Endothelial cell of umbilical vein (primary cell): ENCODE results near the gene SORCS3. TPM values are rescaled to one million over a fixed set of nuclear protein-coding genes. Genes with fewer than 3 reads are reported as not detected.

Experiments
- BruUV-seq: library from RNA; stranded (reverse); fragments of 400-500 nt; replicated peaks from 2 replicates; lab custom pipeline; 2021; lab: Mats Ljungman, UMichigan
- CTCF ChIA-PET: fragments of 300-600, 350-600 bp; sonication (Branson Sonifier 250); formaldehyde crosslinking; loops from one replicate; lab custom pipeline; 2021; ENCODE audit warnings: antibody characterized with exemption, inconsistent platforms; lab: Charles Lee
- POLR2A ChIA-PET: fragments of 300-600, 350-600 bp; sonication (Branson Sonifier 250); formaldehyde crosslinking; loops from one replicate; lab custom pipeline; 2021; ENCODE audit warnings: antibody characterized with exemption, inconsistent platforms; lab: Charles Lee
- DNase-seq: peaks from one replicate; pipeline ENCODE4 v3.0.0-alpha.2; 2011; ENCODE audit warnings: low read depth, low spot score
- FAIRE-seq: peaks from 2 replicates; lab custom pipeline; 2011; peaks lifted over from hg19 to GRCh38; lab: Jason Lieb, UNC
- H2AFZ ChIP-seq: 2 replicates; pipeline ENCODE4 v1.6.0; 2012; ENCODE audit warnings: low read depth, low read length, control low read depth, inconsistent platforms
- H3K27ac ChIP-seq: 2 replicates; pipeline ENCODE4 v1.5.1; 2011; ENCODE audit warnings: low read depth, mild to moderate bottlenecking, control low read depth, low read length, moderate library complexity; ENCODE audit not compliant: insufficient read depth
- H3K27me3 ChIP-seq, 2 experiments: 2 replicates each; pipeline versions ENCODE4 v1.6.0 to v1.6.1; 2011; ENCODE audit warnings: low read length in 2 of 2, mixed read lengths in 1 of 2; ENCODE audit not compliant: control insufficient read depth in 2 of 2, insufficient read depth in 2 of 2
- H3K36me3 ChIP-seq, 2 experiments: 2 replicates in 1 of 2; 3 replicates in 1 of 2; pipeline ENCODE4 v1.5.1; 2011; ENCODE audit warnings: low read length in 2 of 2, mild to moderate bottlenecking in 1 of 2, moderate library complexity in 1 of 2; ENCODE audit not compliant: control insufficient read depth in 2 of 2, insufficient read depth in 2 of 2; ENCODE audit errors: extremely low read depth in 1 of 2
- H3K4me1 ChIP-seq: 3 replicates; pipeline ENCODE4 v1.5.1; 2011; ENCODE audit warnings: mild to moderate bottlenecking, low read length; ENCODE audit not compliant: control insufficient read depth, insufficient read depth; ENCODE audit errors: extremely low read depth
- H3K4me2 ChIP-seq: 2 replicates; pipeline ENCODE4 v1.6.1; 2011; ENCODE audit warnings: low read length, control low read depth, mixed read lengths; ENCODE audit not compliant: insufficient read depth
- H3K4me3 ChIP-seq, 3 experiments: fragments of 200-600 bp in 1 of 3; sonication (generic), shearing (Covaris generic) in 1 of 3; replicated peaks in 1 of 3; 2 replicates each; pipeline ENCODE4 v1.5.1; 2011 to 2016; ENCODE audit warnings: control low read depth in 3 of 3, low read length in 3 of 3, mild to moderate bottlenecking in 2 of 3, inconsistent platforms in 1 of 3, low read depth in 1 of 3, moderate library complexity in 1 of 3; ENCODE audit not compliant: insufficient read depth in 1 of 3
- H3K79me2 ChIP-seq: 2 replicates; pipeline ENCODE4 v1.6.0; 2012; ENCODE audit warnings: low read length, inconsistent platforms; ENCODE audit not compliant: control insufficient read depth, insufficient read depth
- H3K9ac ChIP-seq: replicated peaks from 2 replicates; pipeline ENCODE3; 2011; ENCODE audit warnings: low read length, control low read depth; ENCODE audit not compliant: insufficient read depth; ENCODE audit errors: extremely low read depth
- H3K9me1 ChIP-seq: replicated peaks from 3 replicates; pipeline ENCODE4 v1.6.0; 2011; ENCODE audit warnings: mild to moderate bottlenecking, low read length; ENCODE audit not compliant: control insufficient read depth, insufficient read depth; ENCODE audit errors: extremely low read depth
- H3K9me3 ChIP-seq: replicated peaks from 2 replicates; pipeline ENCODE4 v1.5.1; 2012; ENCODE audit warnings: low read length, inconsistent platforms; ENCODE audit not compliant: control insufficient read depth, insufficient read depth
- H4K20me1 ChIP-seq: replicated peaks from 2 replicates; pipeline ENCODE3; 2011; ENCODE audit warnings: mild to moderate bottlenecking, low read length; ENCODE audit not compliant: control insufficient read depth, insufficient read depth; ENCODE audit errors: extremely low read depth
- EZH2 ChIP-seq: IDR thresholded peaks from 2 replicates; pipeline ENCODE4 v1.6.1; 2012; ENCODE audit warnings: borderline replicate concordance, low read depth, mild to moderate bottlenecking, moderate library complexity, low read length, inconsistent platforms; ENCODE audit not compliant: severe bottlenecking
- FOS ChIP-seq: IDR thresholded peaks from 2 replicates; pipeline ENCODE4 v1.6.1; 2011; ENCODE audit warnings: mild to moderate bottlenecking, low read length, moderate library complexity, borderline replicate concordance; ENCODE audit not compliant: insufficient read depth
- GATA2 ChIP-seq: IDR thresholded peaks from 2 replicates; pipeline ENCODE4 v1.7.0; 2011; ENCODE audit warnings: low read depth, mild to moderate bottlenecking, moderate library complexity, mixed read lengths, low read length; ENCODE audit not compliant: insufficient read length, insufficient read depth
- MAX ChIP-seq: IDR thresholded peaks from 2 replicates; pipeline ENCODE4 v1.6.1; 2011; ENCODE audit not compliant: insufficient read depth, insufficient read length
- POLR2A ChIP-seq: IDR thresholded peaks from 2 replicates; pipeline ENCODE4 v1.6.1; 2012; ENCODE audit warnings: low read depth, mild to moderate bottlenecking, control low read depth, low read length
- dilution Hi-C: fragments of 300-500 bp; cut with MboI; formaldehyde crosslinking; loops from one replicate; pipeline ENCODE4 v1.15.0; 2019; ENCODE audit warnings: low sequenced_read_pairs; ENCODE audit not compliant: extremely low pct_ligation_motif_present
- intact Hi-C: fragments of 100-400 bp; cut with micrococcal nuclease; formaldehyde crosslinking; loops from one replicate; pipeline ENCODE4 v1.10.0; 2022
- polyA plus RNA-seq, 4 experiments: library from polyadenylated mRNA; depleted of rRNA in 3 of 4; stranded (reverse) in 3 of 4; unstranded in 1 of 4; fragments of >200 nt; gene quantifications; 2 replicates each; pipeline versions ENCODE4 v1.2.1 to v1.2.3, GENCODE V29; 2011 to 2012; ENCODE audit warnings: missing spikeins in 1 of 4
- total RNA-seq: library from RNA; stranded (reverse); gene quantifications from 2 replicates; pipeline ENCODE4 v1.2.3, GENCODE V29; 2021

The SORCS3 gene
- total and polyA plus RNA-seq, 2 donors (not counting 3 experiments of a cell fraction or from before 2014, with no cell fraction given), result not detected

DNA sequence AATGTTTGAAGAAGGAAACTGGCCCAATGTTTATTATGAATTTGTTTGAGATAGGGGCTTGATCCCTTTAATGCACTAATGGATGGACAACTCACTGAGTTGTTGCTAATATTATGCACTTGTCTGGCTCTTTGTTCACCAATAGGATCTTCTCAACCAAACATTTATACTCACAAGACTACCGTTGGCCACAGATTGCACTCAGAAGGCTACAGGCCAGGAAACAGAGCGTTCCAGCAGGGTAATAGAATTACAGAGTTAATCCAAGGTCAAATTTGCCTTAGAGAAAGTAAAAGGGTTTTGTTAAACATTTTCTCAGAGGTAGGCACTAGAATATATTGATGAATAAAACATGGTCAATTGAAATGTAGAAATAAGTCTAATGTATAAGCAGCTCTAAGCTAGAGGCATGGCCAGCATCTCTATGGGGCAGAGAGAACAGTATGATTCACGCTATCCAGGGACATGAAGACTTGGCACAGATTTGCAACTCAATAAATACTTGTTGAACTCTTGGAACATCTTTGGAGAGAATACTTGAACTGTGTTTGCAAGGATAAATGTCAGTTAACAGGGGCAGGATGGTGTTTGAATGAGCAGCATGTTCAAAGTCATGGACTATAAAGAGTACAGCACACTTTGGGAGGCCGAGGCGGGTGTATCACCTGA lies 606.9 kb downstream of the SORCS3 start:
- no TSS peak for BruUV-seq
- Histone ChIP-seq H3K79me2 (no peaks in the 10 kb centered on the region), H3K27ac (no peak overlapping the region), H3K4me1 (no peaks in the 10 kb centered on the region), H2AFZ (no peak overlapping the region), H3K36me3 (no peaks in the 10 kb centered on the region), H3K27me3 (no peaks in the 10 kb centered on the region), H3K4me2 (no peak overlapping the region), H4K20me1 (no peaks in the 10 kb centered on the region), H3K9me1 (no peaks in the 10 kb centered on the region), H3K9me3 (peaks cover 5% of the 10 kb centered on the region), H3K9ac (no peak overlapping the region), H3K4me3 (no peak overlapping the region)
- ChIA-PET CTCF (no interaction called here), POLR2A (no interaction called here)
- DNase-seq (no peak), FAIRE-seq (no peak)
- dilution Hi-C loops, result no loop called here
- intact Hi-C loops, result no loop called here
- no peak for TF ChIP-seq EZH2
- TF ChIP-seq GATA2, result no peak

DNA sequence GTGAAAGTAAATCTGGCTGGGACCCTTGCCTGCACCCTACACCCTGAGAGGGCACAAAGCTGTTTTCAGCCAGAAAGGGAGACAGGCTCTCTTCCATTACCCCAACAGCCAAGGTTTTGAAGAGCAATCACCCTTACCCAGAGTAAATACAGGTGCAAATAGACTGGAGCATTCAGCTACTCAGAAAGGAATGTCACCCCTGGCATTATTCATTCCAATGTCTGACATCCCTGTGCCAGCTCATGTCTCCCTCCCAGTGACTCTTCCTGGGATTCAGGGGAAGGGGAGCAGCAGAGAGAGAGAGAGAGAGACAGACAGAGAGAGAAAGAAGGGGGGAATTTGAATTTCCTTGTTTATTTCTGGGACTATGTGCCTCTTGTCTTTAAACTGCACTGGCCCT lies 611.8 kb downstream of the SORCS3 start:
- Histone ChIP-seq H2AFZ (no peak overlapping the region), H3K4me2 (no peak overlapping the region), H3K36me3 (no peaks in the 10 kb centered on the region), H3K4me3 (no peak overlapping the region), H3K9me3 (peaks cover 5% of the 10 kb centered on the region), H3K4me1 (no peaks in the 10 kb centered on the region), H3K27ac (no peak overlapping the region), H3K9me1 (no peaks in the 10 kb centered on the region), H3K79me2 (no peaks in the 10 kb centered on the region), H3K27me3 (no peaks in the 10 kb centered on the region), H3K9ac (no peak overlapping the region), H4K20me1 (no peaks in the 10 kb centered on the region)
- DNase-seq (no peak), FAIRE-seq (no peak)
- TF ChIP-seq GATA2 (no peak), POLR2A (no peak), MAX (no peak), FOS (no peak)
- intact Hi-C loops (no loop called here), dilution Hi-C loops (no loop called here)
- no TSS peak for BruUV-seq
- ChIA-PET POLR2A (no interaction called here), CTCF (no interaction called here)
